ENCODE data around the gene SYCE3.

Gene SYCE3

DNA sequence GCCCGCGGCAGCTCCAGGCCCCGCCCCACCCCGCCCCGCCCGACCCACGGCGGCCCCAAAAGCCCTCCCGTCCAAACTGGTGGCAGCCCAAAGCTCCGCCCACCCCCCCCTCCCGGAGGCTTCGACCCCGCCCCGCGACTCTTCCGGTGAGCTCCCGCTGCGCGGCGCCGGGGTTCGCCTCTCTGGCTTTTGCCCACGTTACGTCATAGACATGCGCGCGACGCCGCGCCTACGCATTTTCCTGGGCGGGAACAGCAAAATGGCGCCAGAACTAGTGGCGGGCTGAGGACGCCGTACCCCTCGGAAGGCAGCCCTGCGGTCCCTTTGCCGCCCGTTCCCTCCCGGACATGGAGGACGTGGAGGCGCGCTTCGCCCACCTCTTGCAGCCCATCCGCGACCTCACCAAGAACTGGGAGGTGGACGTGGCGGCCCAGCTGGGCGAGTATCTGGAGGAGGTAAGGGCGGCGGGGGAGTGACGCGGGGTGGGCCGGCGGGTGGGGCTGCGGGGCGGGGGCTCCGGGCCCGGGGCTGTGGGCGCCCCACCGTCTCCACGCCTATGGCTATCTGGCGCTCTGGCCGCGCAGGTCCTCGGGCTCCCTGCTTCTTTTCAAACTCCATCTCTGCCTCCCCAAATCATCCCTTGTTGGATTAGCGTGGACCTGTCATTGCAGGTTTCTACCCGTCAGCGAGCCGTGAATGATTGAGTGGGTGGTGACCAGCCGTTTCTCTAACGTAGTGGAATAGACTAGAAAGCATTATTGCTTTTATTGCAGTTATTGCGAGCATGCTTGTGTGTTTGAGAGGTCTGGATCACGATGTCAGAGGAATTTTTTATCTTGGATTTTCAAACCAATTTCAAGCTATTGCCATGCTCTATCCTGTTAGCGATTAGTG lies 54.5 kb downstream of the SYCE3 start, which contains the start of gene NCAPH2:
TSS of gene NCAPH2 (plus strand) at position 234 of the 894 bp plus-strand sequence. CDS start at position 348, 114 bp downstream.
- H3K4me3 ChIP-seq (ENCODE audit: low read depth, low read length) = peak within 1 kb of the TSS; percentile 98
- no peak for TF ChIP-seq CTCF (IDR thresholded peaks at IDR 0.05; ENCODE audit: low read depth, low read length)

GRCh38 chr22:50507421-50507990 lies 55.2 kb downstream of the SYCE3 start, which contains the start of gene LMF2:
Gene LMF2 (minus strand): TSS chr22:50507702. CDS start chr22:50507675, 27 bp downstream.
- TF ChIP-seq CTCF (IDR thresholded peaks at IDR 0.05; ENCODE audit: low read depth, low read length) = no peak

DNA sequence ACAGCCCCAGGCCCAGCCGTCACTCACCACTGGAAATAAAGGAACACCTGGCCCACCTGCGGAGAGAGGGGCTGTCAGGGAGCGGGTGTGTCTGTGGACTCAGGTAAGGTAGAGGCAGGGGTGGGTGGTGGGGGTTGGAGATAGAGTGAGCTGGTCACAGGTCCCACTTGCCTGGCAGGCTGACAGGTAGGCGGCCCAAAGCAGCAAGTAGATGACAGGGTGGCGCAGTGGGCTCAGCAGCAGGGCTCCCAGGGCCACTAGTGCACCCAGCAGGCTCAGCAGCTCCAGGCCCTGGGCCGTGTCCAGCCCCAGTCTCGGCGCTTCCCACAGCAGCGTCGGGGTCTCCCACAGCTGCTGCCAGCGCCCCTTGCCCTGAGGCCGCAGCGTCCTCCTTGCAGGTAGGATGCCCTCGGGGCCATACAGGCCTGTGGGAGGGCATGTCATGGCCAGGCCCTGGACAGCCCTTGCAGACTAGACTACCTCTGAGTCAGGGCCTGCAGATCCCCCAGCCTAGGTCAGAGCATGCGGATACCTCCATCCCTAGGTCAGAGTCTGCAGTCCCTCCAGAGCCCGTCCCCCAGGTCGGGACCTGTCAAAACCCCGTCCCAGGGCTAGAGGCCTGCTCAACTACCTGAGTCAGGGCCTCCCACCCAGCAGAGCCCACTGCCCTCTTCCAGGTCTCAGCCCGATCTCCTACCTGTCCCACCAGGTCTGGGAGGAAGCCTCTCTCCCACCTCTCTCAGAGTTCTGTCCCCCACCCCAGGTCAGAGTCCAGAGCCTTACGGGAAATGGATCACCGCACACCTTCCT lies 55.9 kb downstream of the SYCE3 start:
- peak overlapping the region; percentile 98 for H3K4me3 ChIP-seq (ENCODE audit: low read depth, low read length)
- TF ChIP-seq CTCF (IDR thresholded peaks at IDR 0.05; ENCODE audit: low read depth, low read length) = no peak

More at GRCh38 chr22:50507421-50507990, 55.2 kb downstream of the SYCE3 start, which contains the start of gene LMF2:
- H3K4me3 ChIP-seq (ENCODE audit: low read depth, low read length) = peak within 1 kb of the TSS; percentile 98

- peak overlapping the region; percentile 98 for H3K4me3 ChIP-seq (ENCODE audit: low read depth, low read length)
- no peak for TF ChIP-seq CTCF (IDR thresholded peaks at IDR 0.05; ENCODE audit: low read depth, low read length)
Measured at GRCh38 chr22:50505776-50506610, 56.7 kb downstream of the SYCE3 start.

- H3K4me3 ChIP-seq (ENCODE audit: low read depth, low read length) = no peak overlapping the region
- TF ChIP-seq CTCF (IDR thresholded peaks at IDR 0.05; ENCODE audit: low read depth, low read length) = no peak
Measured at GRCh38 chr22:50505276-50505775, 57.4 kb downstream of the SYCE3 start.
